ENCODE results near the gene RNF135. TPM values are rescaled to one million over a fixed set of nuclear protein-coding genes. Genes with fewer than 3 reads are reported as not detected.
"Not testable (repeated sequence)": the region's sequence is repeated elsewhere in the genome, so short reads cannot be mapped to it uniquely, and the experiment has no call there.

The RNF135 gene
- total and polyA plus RNA-seq, 7 experiments from 2014 or later, result 2.0 to 18.7 (median 3.5) TPM

DNA sequence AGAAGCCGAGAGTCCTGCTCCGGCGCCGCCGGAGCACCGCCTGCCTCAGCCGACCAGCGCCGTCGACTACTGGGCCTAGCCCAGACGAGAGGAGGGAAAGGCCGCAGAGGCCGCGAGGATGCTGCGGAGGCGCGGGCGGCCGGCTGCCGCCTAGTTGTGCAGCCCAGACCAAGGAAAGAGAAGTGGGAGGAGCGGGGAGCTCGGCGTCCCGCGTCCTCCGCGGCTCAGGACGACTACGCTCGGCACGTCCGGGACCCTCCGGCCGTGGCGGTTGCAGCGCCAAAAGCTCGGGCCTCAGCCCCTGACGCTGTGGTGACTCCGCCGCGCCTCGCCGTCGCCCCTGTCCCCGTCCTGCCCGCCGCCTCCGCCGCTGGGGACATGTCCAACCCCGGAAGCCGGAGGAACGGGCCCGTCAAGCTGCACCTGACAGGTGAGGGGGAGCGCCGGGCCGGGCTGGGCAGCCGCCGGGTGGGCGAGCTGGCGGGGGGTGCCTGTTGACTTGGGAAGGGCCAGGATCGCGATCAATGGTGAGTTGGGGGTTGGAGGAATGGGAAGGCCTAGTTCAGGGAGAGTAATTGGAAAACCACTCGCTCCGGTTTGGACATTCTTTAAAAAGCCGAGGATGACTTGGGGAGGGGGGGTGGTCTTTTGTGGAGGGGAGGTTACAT lies 37.7 kb downstream of the RNF135 start:
- intact Hi-C loops (cut with micrococcal nuclease), result loop anchor here in 1 of 2 donors (2.0 to 5.0 kb wide), 3 partner anchors 38 to 499 kb away; partner anchors contain the start of genes EVI2A and RNF135
- Histone ChIP-seq H3K36me3 (ENCODE audit: control insufficient read depth in 2 of 3, insufficient read depth in 3 of 3, low read length in 3 of 3) (no peaks in the 10 kb centered on the region), H3K27ac (ENCODE audit: low read depth, low read length) (peak overlapping the region; percentile 61), H3K27me3 (ENCODE audit: control insufficient read depth in 2 of 2, insufficient read depth in 2 of 2, low read length in 2 of 2) (no peaks in the 10 kb centered on the region), H3K9me3 (ENCODE audit: control insufficient read depth in 2 of 3, low read length in 3 of 3) (no peaks in the 10 kb centered on the region), H3K4me3 (ENCODE audit: low read length) (peak overlapping the region; percentile 75), H3K4me1 (ENCODE audit: control insufficient read depth in 2 of 2, insufficient read depth in 2 of 2, low read length in 2 of 2) (peaks cover 0 to 9% of the 10 kb centered on the region in 2 donors)
- peaks cover 0 to 3% (median 0%) of the 10 kb centered on the region in 11 donors for H3K9me3 Mint-ChIP-seq
- ChIA-PET POLR2A (interaction anchor here (0.6 to 2.1 kb wide), 7 partner anchors 11 to 613 kb away, joined by 3 to 4 read pairs (median 3); partner anchors contain the start of genes CRLF3 and EVI2A), CTCF (interaction anchor here (0.6 to 1.1 kb wide), 2 partner anchors 201 to 532 kb away, joined by 3 to 6 read pairs; no protein-coding TSS in a partner anchor)
- peaks cover 8 to 23% (median 18%) of the 10 kb centered on the region in 7 donors for H3K4me1 Mint-ChIP-seq
- H3K27ac Mint-ChIP-seq, result peak overlapping the region; percentile 21 to 94 (median 88)
- H3K36me3 Mint-ChIP-seq, result peaks cover 0 to 7% (median 3%) of the 10 kb centered on the region in 5 donors
- DNase-seq (peak; percentile 16 to 60 (median 40)), ATAC-seq (peak; percentile 77)
- peaks cover 0 to 31% (median 0%) of the 10 kb centered on the region in 5 donors for H3K27me3 Mint-ChIP-seq
- peak overlapping the region; percentile 86 to 97 (median 92) for H3K4me3 Mint-ChIP-seq

- peak in 6 of 9 donors; percentile 15 to 22 (median 18) for DNase-seq
- H3K27me3 ChIP-seq (ENCODE audit: control insufficient read depth in 2 of 2, insufficient read depth in 2 of 2, low read length in 2 of 2); H3K36me3 ChIP-seq (ENCODE audit: control insufficient read depth in 2 of 3, insufficient read depth in 3 of 3, low read length in 3 of 3); H3K9me3 ChIP-seq (ENCODE audit: control insufficient read depth in 2 of 3, low read length in 3 of 3); H3K36me3 Mint-ChIP-seq; H3K9me3 Mint-ChIP-seq; H3K4me1 ChIP-seq (ENCODE audit: control insufficient read depth in 2 of 2, insufficient read depth in 2 of 2, low read length in 2 of 2): not testable (repeated sequence)
- peak overlapping the region; percentile 75 for H3K4me3 ChIP-seq (ENCODE audit: low read length)
- peaks cover 8 to 23% (median 18%) of the 10 kb centered on the region in 7 donors for H3K4me1 Mint-ChIP-seq
- peak overlapping the region; percentile 61 for H3K27ac ChIP-seq (ENCODE audit: low read depth, low read length)
- intact Hi-C loops (cut with micrococcal nuclease), result loop anchor here in 1 of 2 donors (2.0 to 5.0 kb wide), 3 partner anchors 38 to 498 kb away; partner anchors contain the start of genes EVI2A and RNF135
- H3K27me3 Mint-ChIP-seq, result peaks cover 0 to 31% (median 0%) of the 10 kb centered on the region in 5 donors
- ChIA-PET POLR2A (interaction anchor here (0.7 to 2.1 kb wide), 5 partner anchors 12 to 614 kb away, joined by 3 to 4 read pairs (median 4); partner anchors contain the start of genes CRLF3 and EVI2A), CTCF (interaction anchor here (1.1 kb wide), 1 partner anchor 200 kb away, joined by 3 read pairs; no protein-coding TSS in a partner anchor)
- peak; percentile 25 for ATAC-seq
- peak overlapping the region; percentile 56 to 94 (median 88) for H3K27ac Mint-ChIP-seq
- H3K4me3 Mint-ChIP-seq, result peak overlapping the region; percentile 86 to 97 (median 92)
Measured at GRCh38 chr17:31009042-31009702, 38.3 kb downstream of the RNF135 start.

- H3K27ac ChIP-seq (ENCODE audit: low read depth, low read length), result not testable (repeated sequence)
Measured at GRCh38 chr17:31010014-31010413, 39.2 kb downstream of the RNF135 start.

DNA sequence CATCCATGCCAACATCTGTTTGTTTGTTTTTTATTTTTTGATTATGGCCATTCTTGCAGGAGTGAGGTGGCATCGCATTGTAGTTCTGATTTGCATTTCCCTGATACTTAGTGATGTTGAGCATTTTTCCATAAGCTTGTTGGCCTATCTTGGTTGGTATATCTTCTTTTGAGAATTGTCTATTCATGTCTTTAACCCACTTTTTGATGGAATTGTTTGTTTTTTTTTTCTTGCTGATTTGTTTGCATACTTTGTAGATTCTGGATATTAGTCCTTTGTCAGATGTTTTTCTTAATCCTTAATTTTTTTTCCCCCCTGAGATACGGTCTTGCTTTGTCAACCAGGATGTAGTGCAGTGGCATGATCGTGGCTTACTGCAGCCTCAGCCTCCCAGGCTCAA lies 43.0 kb downstream of the RNF135 start:
- Histone ChIP-seq H3K36me3 (ENCODE audit: control insufficient read depth in 2 of 3, insufficient read depth in 3 of 3, low read length in 3 of 3) (no peaks in the 10 kb centered on the region), H3K27me3 (ENCODE audit: control insufficient read depth in 2 of 2, insufficient read depth in 2 of 2, low read length in 2 of 2) (no peaks in the 10 kb centered on the region), H3K4me3 (ENCODE audit: low read length) (no peak overlapping the region), H3K4me1 (ENCODE audit: control insufficient read depth in 2 of 2, insufficient read depth in 2 of 2, low read length in 2 of 2) (no peaks in the 10 kb centered on the region), H3K9me3 (ENCODE audit: control insufficient read depth in 2 of 3, low read length in 3 of 3) (no peaks in the 10 kb centered on the region), H3K27ac (ENCODE audit: low read depth, low read length) (no peak overlapping the region)
- Mint-ChIP-seq H3K27me3 (peaks cover 0 to 22% (median 0%) of the 10 kb centered on the region in 5 donors), H3K9me3 (no peaks in the 10 kb centered on the region), H3K4me1 (peaks cover 0 to 11% (median 9%) of the 10 kb centered on the region in 7 donors), H3K4me3 (no peak overlapping the region), H3K36me3 (peaks cover 0 to 4% (median 0%) of the 10 kb centered on the region in 5 donors), H3K27ac (no peak overlapping the region)
- ATAC-seq (no peak), DNase-seq (no peak)
- intact Hi-C loops (cut with micrococcal nuclease), result loop anchor here in 1 of 2 donors (2.0 kb wide), 2 partner anchors 195 to 359 kb away; no protein-coding TSS in a partner anchor
- ChIA-PET POLR2A (interaction anchor here (0.7 kb wide), 1 partner anchor 1354 kb away, joined by 3 read pairs; no protein-coding TSS in a partner anchor), CTCF (interaction anchor here (1.9 to 2.5 kb wide), 2 partner anchors 202 to 358 kb away, joined by 5 to 14 read pairs; no protein-coding TSS in a partner anchor)

More at GRCh38 chr17:31010014-31010413, 39.2 kb downstream of the RNF135 start:
- peak overlapping the region in 4 of 9 donors; percentile 29 to 94 (median 65) for H3K27ac Mint-ChIP-seq
- intact Hi-C loops (cut with micrococcal nuclease); CTCF ChIA-PET; DNase-seq; ATAC-seq; H3K4me1 ChIP-seq (ENCODE audit: control insufficient read depth in 2 of 2, insufficient read depth in 2 of 2, low read length in 2 of 2); H3K9me3 Mint-ChIP-seq; H3K9me3 ChIP-seq (ENCODE audit: control insufficient read depth in 2 of 3, low read length in 3 of 3); H3K4me3 ChIP-seq (ENCODE audit: low read length); H3K36me3 ChIP-seq (ENCODE audit: control insufficient read depth in 2 of 3, insufficient read depth in 3 of 3, low read length in 3 of 3); H3K36me3 Mint-ChIP-seq; POLR2A ChIA-PET; H3K27me3 ChIP-seq (ENCODE audit: control insufficient read depth in 2 of 2, insufficient read depth in 2 of 2, low read length in 2 of 2): not testable (repeated sequence)
- H3K4me1 Mint-ChIP-seq, result peaks cover 8 to 23% (median 18%) of the 10 kb centered on the region in 7 donors
- peak overlapping the region in 9 of 10 donors; percentile 43 to 81 (median 64) for H3K4me3 Mint-ChIP-seq
- H3K27me3 Mint-ChIP-seq, result peaks cover 0 to 31% (median 0%) of the 10 kb centered on the region in 5 donors

DNA sequence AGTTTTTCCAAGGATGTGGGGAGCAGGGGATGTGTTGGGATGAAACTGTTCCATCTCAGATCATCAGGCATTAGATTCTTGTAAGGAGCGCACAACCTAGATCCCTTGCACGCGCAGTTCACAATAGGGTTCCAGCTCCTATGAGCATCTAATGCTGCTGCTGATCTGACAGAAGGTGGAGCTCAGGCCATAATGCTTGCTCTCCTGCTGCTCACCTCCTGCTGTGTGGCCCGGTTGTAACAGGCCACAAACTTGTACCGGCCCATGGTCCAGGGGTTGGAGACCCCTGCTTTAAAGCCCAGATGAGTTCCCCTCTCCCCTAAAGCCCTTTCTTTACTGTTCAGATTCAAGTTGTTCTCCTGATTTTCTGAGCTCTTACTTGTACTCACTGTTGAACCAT lies 44.8 kb downstream of the RNF135 start:
- H3K36me3 Mint-ChIP-seq, result peaks cover 0 to 4% (median 0%) of the 10 kb centered on the region in 5 donors
- H3K27me3 Mint-ChIP-seq, result peaks cover 0 to 16% (median 0%) of the 10 kb centered on the region in 5 donors
- no peaks in the 10 kb centered on the region for H3K4me1 ChIP-seq (ENCODE audit: control insufficient read depth in 2 of 2, insufficient read depth in 2 of 2, low read length in 2 of 2)
- ChIA-PET CTCF (interaction anchor here (2.5 kb wide), 1 partner anchor 200 kb away, joined by 14 read pairs; no protein-coding TSS in a partner anchor), POLR2A (no interaction called here)
- no peak overlapping the region for H3K4me3 ChIP-seq (ENCODE audit: low read length)
- H3K9me3 ChIP-seq (ENCODE audit: control insufficient read depth in 2 of 3, low read length in 3 of 3), result no peaks in the 10 kb centered on the region
- H3K27me3 ChIP-seq (ENCODE audit: control insufficient read depth in 2 of 2, insufficient read depth in 2 of 2, low read length in 2 of 2), result no peaks in the 10 kb centered on the region
- H3K4me3 Mint-ChIP-seq, result no peak overlapping the region
- H3K27ac ChIP-seq (ENCODE audit: low read depth, low read length), result no peak overlapping the region
- peaks cover 0 to 5% (median 0%) of the 10 kb centered on the region in 7 donors for H3K4me1 Mint-ChIP-seq
- no peaks in the 10 kb centered on the region for H3K36me3 ChIP-seq (ENCODE audit: control insufficient read depth in 2 of 3, insufficient read depth in 3 of 3, low read length in 3 of 3)
- no peak overlapping the region for H3K27ac Mint-ChIP-seq
- intact Hi-C loops (cut with micrococcal nuclease), result loop anchor here in 1 of 2 donors (2.0 kb wide), 1 partner anchor 357 kb away; no protein-coding TSS in a partner anchor
- ATAC-seq, result no peak
- no peaks in the 10 kb centered on the region for H3K9me3 Mint-ChIP-seq
- no peak for DNase-seq

- Mint-ChIP-seq H3K9me3 (no peaks in the 10 kb centered on the region), H3K27me3 (peaks cover 0 to 6% (median 0%) of the 10 kb centered on the region in 5 donors), H3K4me3 (no peak overlapping the region), H3K27ac (no peak overlapping the region), H3K4me1 (peaks cover 0 to 1% (median 0%) of the 10 kb centered on the region in 7 donors), H3K36me3 (peaks cover 0 to 4% (median 0%) of the 10 kb centered on the region in 5 donors)
- Histone ChIP-seq H3K27ac (ENCODE audit: low read depth, low read length) (no peak overlapping the region), H3K36me3 (ENCODE audit: control insufficient read depth in 2 of 3, insufficient read depth in 3 of 3, low read length in 3 of 3) (no peaks in the 10 kb centered on the region), H3K4me3 (ENCODE audit: low read length) (no peak overlapping the region), H3K27me3 (ENCODE audit: control insufficient read depth in 2 of 2, insufficient read depth in 2 of 2, low read length in 2 of 2) (no peaks in the 10 kb centered on the region), H3K9me3 (ENCODE audit: control insufficient read depth in 2 of 3, low read length in 3 of 3) (no peaks in the 10 kb centered on the region), H3K4me1 (ENCODE audit: control insufficient read depth in 2 of 2, insufficient read depth in 2 of 2, low read length in 2 of 2) (no peaks in the 10 kb centered on the region)
- ChIA-PET CTCF (interaction anchor here (0.8 kb wide), 1 partner anchor 204 kb away, joined by 3 read pairs; no protein-coding TSS in a partner anchor), POLR2A (no interaction called here)
- DNase-seq, result no peak
- intact Hi-C loops (cut with micrococcal nuclease), result no loop called here
- ATAC-seq, result no peak
Measured at GRCh38 chr17:31019004-31019403, 48.2 kb downstream of the RNF135 start.

Measured in naive thymus-derived CD4-positive, alpha-beta T cell (primary cell).